ENCODE measurements around the gene CACNB2. TPM values are rescaled to one million over a fixed set of nuclear protein-coding genes. Genes with fewer than 3 reads are reported as not detected.
"Not testable (repeated sequence)": the region's sequence is repeated elsewhere in the genome, so short reads cannot be mapped to it uniquely, and the experiment has no call there.

CACNB2 gene
- total and polyA plus RNA-seq, 7 experiments from 2014 or later = 0.30 to 0.49 (median 0.48) TPM; not detected in 4

- no peaks in the 10 kb centered on the region for H3K4me1 ChIP-seq (ENCODE audit: control insufficient read depth in 2 of 2, insufficient read depth in 2 of 2, low read length in 2 of 2)
- H3K9me3 ChIP-seq (ENCODE audit: control insufficient read depth in 2 of 3, low read length in 3 of 3) = no peaks in the 10 kb centered on the region
- no peak for ATAC-seq
- no peaks in the 10 kb centered on the region for H3K27me3 ChIP-seq (ENCODE audit: control insufficient read depth in 2 of 2, insufficient read depth in 2 of 2, low read length in 2 of 2)
- peaks cover 0 to 5% (median 0%) of the 10 kb centered on the region in 5 donors for H3K27me3 Mint-ChIP-seq
- H3K27ac ChIP-seq (ENCODE audit: low read depth, low read length) = no peak overlapping the region
- POLR2A ChIA-PET = no interaction called here
- DNase-seq = no peak
- peaks cover 0 to 3% (median 0%) of the 10 kb centered on the region in 11 donors for H3K9me3 Mint-ChIP-seq
- intact Hi-C loops (cut with micrococcal nuclease) = no loop called here
- H3K4me3 Mint-ChIP-seq = no peak overlapping the region
- CTCF ChIA-PET = no interaction called here
- H3K4me3 ChIP-seq (ENCODE audit: low read length) = no peak overlapping the region
- H3K36me3 ChIP-seq (ENCODE audit: control insufficient read depth in 2 of 3, insufficient read depth in 3 of 3, low read length in 3 of 3) = no peaks in the 10 kb centered on the region
- no peaks in the 10 kb centered on the region for H3K36me3 Mint-ChIP-seq
- H3K27ac Mint-ChIP-seq = no peak overlapping the region
- peaks cover 0 to 11% (median 4%) of the 10 kb centered on the region in 7 donors for H3K4me1 Mint-ChIP-seq
Measured at GRCh38 chr10:18205098-18205834, 65.0 kb downstream of the CACNB2 start.

- H3K27me3 Mint-ChIP-seq; POLR2A ChIA-PET; ATAC-seq; H3K9me3 ChIP-seq (ENCODE audit: control insufficient read depth in 2 of 3, low read length in 3 of 3); H3K27ac Mint-ChIP-seq; DNase-seq; H3K4me1 ChIP-seq (ENCODE audit: control insufficient read depth in 2 of 2, insufficient read depth in 2 of 2, low read length in 2 of 2); H3K27ac ChIP-seq (ENCODE audit: low read depth, low read length); H3K36me3 Mint-ChIP-seq; intact Hi-C loops (cut with micrococcal nuclease); H3K4me3 Mint-ChIP-seq; CTCF ChIA-PET; H3K4me3 ChIP-seq (ENCODE audit: low read length); H3K9me3 Mint-ChIP-seq; H3K27me3 ChIP-seq (ENCODE audit: control insufficient read depth in 2 of 2, insufficient read depth in 2 of 2, low read length in 2 of 2); H3K36me3 ChIP-seq (ENCODE audit: control insufficient read depth in 2 of 3, insufficient read depth in 3 of 3, low read length in 3 of 3): not testable (repeated sequence)
- H3K4me1 Mint-ChIP-seq = peaks cover 0 to 10% (median 4%) of the 10 kb centered on the region in 7 donors
Measured at GRCh38 chr10:18208186-18208585, 68.0 kb downstream of the CACNB2 start.

- POLR2A ChIA-PET = no interaction called here
- H3K36me3 Mint-ChIP-seq = no peaks in the 10 kb centered on the region
- CTCF ChIA-PET = no interaction called here
Measured at GRCh38 chr10:18209241-18209640, 69.0 kb downstream of the CACNB2 start.

GRCh38 chr10:18210711-18211110 lies 70.5 kb downstream of the CACNB2 start:
- no peak overlapping the region for H3K27ac Mint-ChIP-seq
- no peak overlapping the region for H3K27ac ChIP-seq (ENCODE audit: low read depth, low read length)
- no peak for DNase-seq
- intact Hi-C loops (cut with micrococcal nuclease) = no loop called here
- peaks cover 0 to 3% (median 0%) of the 10 kb centered on the region in 11 donors for H3K9me3 Mint-ChIP-seq
- H3K4me3 Mint-ChIP-seq = no peak overlapping the region
- H3K27me3 ChIP-seq (ENCODE audit: control insufficient read depth in 2 of 2, insufficient read depth in 2 of 2, low read length in 2 of 2) = no peaks in the 10 kb centered on the region
- no peaks in the 10 kb centered on the region for H3K9me3 ChIP-seq (ENCODE audit: control insufficient read depth in 2 of 3, low read length in 3 of 3)
- no peak for ATAC-seq
- no peaks in the 10 kb centered on the region for H3K36me3 ChIP-seq (ENCODE audit: control insufficient read depth in 2 of 3, insufficient read depth in 3 of 3, low read length in 3 of 3)
- no peaks in the 10 kb centered on the region for H3K4me1 ChIP-seq (ENCODE audit: control insufficient read depth in 2 of 2, insufficient read depth in 2 of 2, low read length in 2 of 2)
- no peak overlapping the region for H3K4me3 ChIP-seq (ENCODE audit: low read length)
- ChIA-PET CTCF (no interaction called here), POLR2A (no interaction called here)
- no peaks in the 10 kb centered on the region for H3K4me1 Mint-ChIP-seq
- H3K27me3 Mint-ChIP-seq = peaks cover 0 to 15% (median 11%) of the 10 kb centered on the region in 5 donors
- no peaks in the 10 kb centered on the region for H3K36me3 Mint-ChIP-seq

More at GRCh38 chr10:18209241-18209640, 69.0 kb downstream of the CACNB2 start:
- H3K9me3 ChIP-seq (ENCODE audit: control insufficient read depth in 2 of 3, low read length in 3 of 3) = no peaks in the 10 kb centered on the region
- no peaks in the 10 kb centered on the region for H3K27me3 ChIP-seq (ENCODE audit: control insufficient read depth in 2 of 2, insufficient read depth in 2 of 2, low read length in 2 of 2)
- H3K27ac ChIP-seq (ENCODE audit: low read depth, low read length) = no peak overlapping the region
- intact Hi-C loops (cut with micrococcal nuclease) = no loop called here
- no peak overlapping the region for H3K4me3 ChIP-seq (ENCODE audit: low read length)
- peaks cover 0 to 3% (median 0%) of the 10 kb centered on the region in 11 donors for H3K9me3 Mint-ChIP-seq
- DNase-seq (no peak), ATAC-seq (no peak)
- H3K4me1 Mint-ChIP-seq = peaks cover 0 to under 1% (median 0%) of the 10 kb centered on the region in 7 donors
- H3K4me3 Mint-ChIP-seq = no peak overlapping the region
- H3K27me3 Mint-ChIP-seq = peaks cover 0 to 15% (median 6%) of the 10 kb centered on the region in 5 donors
- no peaks in the 10 kb centered on the region for H3K4me1 ChIP-seq (ENCODE audit: control insufficient read depth in 2 of 2, insufficient read depth in 2 of 2, low read length in 2 of 2)
- no peak overlapping the region for H3K27ac Mint-ChIP-seq
- no peaks in the 10 kb centered on the region for H3K36me3 ChIP-seq (ENCODE audit: control insufficient read depth in 2 of 3, insufficient read depth in 3 of 3, low read length in 3 of 3)

- intact Hi-C loops (cut with micrococcal nuclease) = no loop called here
- Mint-ChIP-seq H3K27me3 (peaks cover 0 to 15% (median 10%) of the 10 kb centered on the region in 5 donors), H3K27ac (no peak overlapping the region), H3K36me3 (no peaks in the 10 kb centered on the region), H3K4me1 (no peaks in the 10 kb centered on the region), H3K4me3 (no peak overlapping the region), H3K9me3 (no peaks in the 10 kb centered on the region)
- POLR2A ChIA-PET = no interaction called here
- no peaks in the 10 kb centered on the region for H3K9me3 ChIP-seq (ENCODE audit: control insufficient read depth in 2 of 3, low read length in 3 of 3)
- no peaks in the 10 kb centered on the region for H3K36me3 ChIP-seq (ENCODE audit: control insufficient read depth in 2 of 3, insufficient read depth in 3 of 3, low read length in 3 of 3)
- H3K4me3 ChIP-seq (ENCODE audit: low read length) = no peak overlapping the region
- no peak for ATAC-seq
- no peak for DNase-seq
- CTCF ChIA-PET = no interaction called here
- H3K27me3 ChIP-seq (ENCODE audit: control insufficient read depth in 2 of 2, insufficient read depth in 2 of 2, low read length in 2 of 2) = no peaks in the 10 kb centered on the region
- no peaks in the 10 kb centered on the region for H3K4me1 ChIP-seq (ENCODE audit: control insufficient read depth in 2 of 2, insufficient read depth in 2 of 2, low read length in 2 of 2)
- H3K27ac ChIP-seq (ENCODE audit: low read depth, low read length) = no peak overlapping the region
Measured at GRCh38 chr10:18211862-18212261, 71.6 kb downstream of the CACNB2 start.

- intact Hi-C loops (cut with micrococcal nuclease) = no loop called here
- Histone ChIP-seq H3K36me3 (ENCODE audit: control insufficient read depth in 2 of 3, insufficient read depth in 3 of 3, low read length in 3 of 3) (no peaks in the 10 kb centered on the region), H3K4me3 (ENCODE audit: low read length) (no peak overlapping the region), H3K27me3 (ENCODE audit: control insufficient read depth in 2 of 2, insufficient read depth in 2 of 2, low read length in 2 of 2) (no peaks in the 10 kb centered on the region), H3K9me3 (ENCODE audit: control insufficient read depth in 2 of 3, low read length in 3 of 3) (no peaks in the 10 kb centered on the region), H3K27ac (ENCODE audit: low read depth, low read length) (no peak overlapping the region), H3K4me1 (ENCODE audit: control insufficient read depth in 2 of 2, insufficient read depth in 2 of 2, low read length in 2 of 2) (no peaks in the 10 kb centered on the region)
- Mint-ChIP-seq H3K36me3 (no peaks in the 10 kb centered on the region), H3K27me3 (peaks cover 0 to 15% (median 10%) of the 10 kb centered on the region in 5 donors), H3K4me1 (no peaks in the 10 kb centered on the region), H3K4me3 (no peak overlapping the region), H3K27ac (no peak overlapping the region), H3K9me3 (no peaks in the 10 kb centered on the region)
- ATAC-seq (no peak), DNase-seq (no peak)
- POLR2A ChIA-PET = no interaction called here
- CTCF ChIA-PET = no interaction called here
Measured at GRCh38 chr10:18213271-18213670, 73.0 kb downstream of the CACNB2 start.

Data from naive thymus-derived CD4-positive, alpha-beta T cell (primary cell).